Right ventricle myocardium inferior (tissue), 1 donor: Measurements from ENCODE around the gene SBF2. TPM values are rescaled to one million over a fixed set of nuclear protein-coding genes. Genes with fewer than 3 reads are reported as not detected.
"Not testable (repeated sequence)": the region's sequence is repeated elsewhere in the genome, so short reads cannot be mapped to it uniquely, and the experiment has no call there.

Experiments used
- ATAC-seq: fragments of 200-7000 bp; cut with Tn5 transposase; one replicate; pipeline ENCODE4 v1.9.1; 2020; ENCODE audit warnings: mild to moderate bottlenecking, moderate library complexity
- DNase-seq: peaks from one replicate; pipeline ENCODE4 v3.0.0; 2021; ENCODE audit errors: missing footprints
- intact Hi-C: fragments of 100-400 bp; cut with DNase I; formaldehyde crosslinking; loops from one replicate; pipeline ENCODE4 v1.11.0; 2022
- total RNA-seq: library from RNA; stranded (reverse); fragmentation: NEBNext Ultra II Directional; extraction: Animal tissue kit (Norgen Biotek cat#: 25700); gene quantifications from one replicate; pipeline ENCODE4 v1.2.1, GENCODE V29; 2021
- donor health status: DM: no; HTN: yes; CAD: no; lungs with severe emphysema.

The SBF2 gene
- total RNA-seq, 1 donor from 2014 or later: 16.7 TPM

DNA sequence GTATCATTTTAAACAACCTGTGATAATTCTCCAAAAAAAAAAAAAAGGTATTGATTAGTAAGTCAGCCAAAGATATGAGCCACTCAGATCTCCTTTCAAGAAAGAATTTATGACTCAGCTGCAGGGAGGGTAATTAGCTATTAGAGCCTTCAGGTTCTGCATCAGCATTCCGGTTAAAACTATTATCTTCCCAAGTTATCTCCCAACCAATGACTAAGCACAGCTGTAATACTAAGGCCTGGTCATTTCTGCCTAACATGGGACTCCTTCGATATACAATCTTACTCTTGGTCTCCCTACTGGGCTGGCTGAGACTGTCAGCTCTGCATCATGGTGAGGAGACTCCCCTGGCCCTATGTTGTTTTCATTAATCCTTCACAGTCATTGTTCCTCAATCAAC, 60.4 kb downstream of the SBF2 start:
- intact Hi-C loops: no loop called here
- DNase-seq (no peak), ATAC-seq (no peak)

DNA sequence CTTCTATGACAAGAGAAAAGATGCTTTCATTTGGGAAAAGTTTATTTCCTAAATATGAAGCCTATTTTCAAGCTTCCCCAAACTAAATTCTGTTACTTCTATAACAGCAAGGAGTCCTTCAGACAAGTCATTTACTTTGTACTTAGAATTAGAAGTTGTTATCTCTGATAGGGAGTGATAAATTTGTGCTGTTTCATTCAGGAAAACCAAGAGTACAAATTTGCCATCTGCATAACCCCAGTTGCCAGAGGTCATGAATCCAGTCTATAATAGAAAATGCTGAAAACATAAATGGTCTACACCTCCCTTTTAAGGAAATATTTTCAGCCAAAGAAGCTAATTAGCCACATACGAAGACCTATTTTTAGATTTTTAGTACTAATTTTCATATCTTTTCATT, 61.3 kb downstream of the SBF2 start:
- DNase-seq (no peak), ATAC-seq (no peak)
- intact Hi-C loops: no loop called here

DNA sequence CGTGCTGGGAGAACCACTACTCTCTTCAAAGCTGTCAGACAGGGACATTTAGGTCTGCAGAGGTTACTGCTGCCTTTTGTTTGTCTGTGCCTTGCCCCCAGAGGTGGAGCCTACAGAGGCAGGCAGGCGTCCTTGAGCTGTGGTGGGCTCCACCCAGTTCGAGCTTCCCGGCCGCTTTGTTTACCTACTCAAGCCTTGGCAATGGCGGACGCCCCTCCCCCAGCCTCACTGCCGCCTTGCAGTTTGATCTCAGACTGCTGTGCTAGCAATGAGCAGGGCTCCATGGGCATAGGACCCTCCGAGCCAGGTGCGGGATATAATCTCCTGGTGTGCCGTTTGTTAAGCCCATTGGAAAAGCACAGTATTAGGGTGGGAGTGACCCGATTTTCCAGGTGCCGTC, 62.2 kb downstream of the SBF2 start:
- intact Hi-C loops, DNase-seq, ATAC-seq: not testable (repeated sequence)

DNA sequence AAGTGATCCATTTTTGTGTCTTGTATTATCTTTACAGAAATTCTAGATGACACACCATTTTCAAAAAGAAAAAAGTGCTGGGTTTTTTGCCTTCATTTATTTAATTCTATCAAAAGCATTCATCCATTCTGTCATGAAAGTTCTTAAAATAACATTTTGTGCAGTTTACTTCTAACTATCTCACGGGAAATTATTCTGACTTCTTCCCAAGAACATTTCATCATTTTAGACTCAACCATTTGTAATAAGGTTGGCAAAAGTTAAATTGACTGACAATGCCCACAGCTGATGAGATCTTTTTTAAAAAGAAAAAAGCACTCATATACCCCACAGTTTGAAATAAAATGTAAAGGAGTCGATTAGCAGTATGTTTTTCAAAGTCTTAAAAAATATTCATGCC, 68.5 kb downstream of the SBF2 start:
- intact Hi-C loops: no loop called here
- no peak for DNase-seq
- ATAC-seq: peak; percentile 23

DNA sequence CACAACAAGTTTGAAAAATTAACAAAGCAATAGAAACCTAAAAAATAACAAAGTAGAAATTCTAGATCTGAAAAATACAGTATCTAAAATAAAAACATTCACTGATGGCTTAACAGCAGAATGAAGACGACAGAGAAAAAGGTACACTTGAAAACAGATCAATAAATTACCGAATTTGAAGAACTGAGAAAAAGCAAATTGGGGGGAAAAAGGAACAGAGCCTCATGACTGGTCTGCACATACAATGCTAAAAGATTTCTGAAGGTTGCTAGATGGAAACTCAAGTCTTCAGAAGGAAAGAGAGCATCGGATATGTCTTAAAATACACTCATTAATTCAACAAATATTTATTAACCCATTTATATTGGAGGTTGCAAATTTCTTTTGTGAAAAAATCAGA, 71.6 kb downstream of the SBF2 start:
- DNase-seq: no peak
- no peak for ATAC-seq
- intact Hi-C loops: no loop called here

DNA sequence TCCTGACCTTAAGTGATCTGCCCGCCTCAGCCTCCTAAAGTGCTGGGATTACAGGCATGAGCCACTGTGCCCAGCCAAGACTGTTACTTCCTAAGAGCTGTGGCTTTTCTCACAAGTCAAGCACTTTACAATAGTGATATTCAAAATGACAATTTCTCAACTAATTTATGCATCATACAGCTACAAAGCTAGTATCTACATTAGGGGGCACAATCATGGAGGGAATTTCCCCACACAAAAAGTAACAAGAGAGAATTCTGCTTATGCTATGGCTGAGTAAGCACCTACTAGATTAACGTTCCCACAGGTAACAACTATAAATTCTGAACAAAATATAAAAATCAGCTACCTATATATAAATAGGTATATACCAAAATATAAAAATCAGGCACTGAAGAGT, 72.7 kb downstream of the SBF2 start:
- intact Hi-C loops: no loop called here
- ATAC-seq: no peak
- no peak for DNase-seq

DNA sequence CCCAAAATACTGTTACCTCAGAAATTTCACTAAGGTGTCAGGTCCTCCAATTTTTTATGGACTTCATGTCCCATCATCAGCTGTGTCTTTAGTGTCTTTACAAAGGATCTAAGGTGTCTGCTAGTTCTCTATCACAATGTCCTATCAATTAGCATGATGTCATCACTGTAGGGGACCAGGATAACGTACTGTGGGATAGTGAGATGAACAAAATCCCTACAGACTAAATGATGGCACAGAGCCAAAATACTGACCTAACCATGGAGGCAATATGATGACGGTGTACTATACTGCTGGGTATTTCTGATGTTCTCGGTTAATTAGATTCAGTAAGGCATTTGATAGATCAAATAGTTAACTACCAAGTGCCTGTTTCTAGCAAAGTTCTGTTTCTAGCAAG, 82.5 kb downstream of the SBF2 start:
- DNase-seq (no peak), ATAC-seq (no peak)
- intact Hi-C loops: no loop called here

DNA sequence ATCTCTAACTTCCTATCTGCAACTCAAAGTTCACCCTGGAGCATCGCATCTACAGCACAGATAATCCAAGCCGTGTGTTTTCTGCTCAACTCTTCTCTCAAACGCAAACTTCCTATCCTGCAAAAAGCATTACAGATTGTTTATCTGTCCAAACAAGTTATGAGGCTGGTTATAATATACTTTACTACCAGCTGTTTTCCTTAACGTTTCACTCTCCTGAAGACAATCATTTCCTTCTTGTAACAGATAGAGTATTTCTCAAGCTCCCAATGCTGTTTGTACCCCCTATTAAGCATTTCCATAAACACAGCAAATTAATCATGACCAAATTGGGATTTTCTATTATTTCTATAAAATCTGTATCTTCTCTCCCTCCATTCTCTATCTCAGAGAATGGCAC, 84.7 kb downstream of the SBF2 start:
- DNase-seq (no peak), ATAC-seq (no peak)
- intact Hi-C loops: loop anchor here (2.0 to 5.0 kb wide), 2 partner anchors 95 to 158 kb away; partner anchors contain the start of gene ADM

DNA sequence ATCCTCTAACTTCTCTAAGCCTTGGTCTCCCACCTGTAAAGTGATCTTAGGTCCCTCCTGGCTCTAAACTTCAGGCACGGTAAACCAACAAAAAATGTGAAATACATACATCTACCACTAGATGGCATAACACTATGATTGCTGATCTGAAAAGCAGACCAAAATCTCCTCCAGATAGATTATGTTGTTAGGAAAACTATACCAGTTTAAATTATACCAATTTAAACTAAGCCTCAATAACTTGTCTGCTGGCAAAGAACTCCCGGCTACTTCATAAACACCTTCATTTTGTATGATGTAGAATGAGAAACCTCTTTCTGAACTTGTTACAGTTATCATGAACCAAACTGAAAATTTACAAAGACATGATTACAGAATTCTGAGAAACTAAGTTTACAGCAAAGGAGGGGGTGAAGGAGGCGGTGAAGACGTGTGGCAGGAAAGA, 85.9 kb downstream of the SBF2 start:
- ATAC-seq (peak; percentile 34), DNase-seq (no peak)
- intact Hi-C loops: loop anchor here (2.0 to 5.0 kb wide), 2 partner anchors 97 to 159 kb away; partner anchors contain the start of gene ADM

DNA sequence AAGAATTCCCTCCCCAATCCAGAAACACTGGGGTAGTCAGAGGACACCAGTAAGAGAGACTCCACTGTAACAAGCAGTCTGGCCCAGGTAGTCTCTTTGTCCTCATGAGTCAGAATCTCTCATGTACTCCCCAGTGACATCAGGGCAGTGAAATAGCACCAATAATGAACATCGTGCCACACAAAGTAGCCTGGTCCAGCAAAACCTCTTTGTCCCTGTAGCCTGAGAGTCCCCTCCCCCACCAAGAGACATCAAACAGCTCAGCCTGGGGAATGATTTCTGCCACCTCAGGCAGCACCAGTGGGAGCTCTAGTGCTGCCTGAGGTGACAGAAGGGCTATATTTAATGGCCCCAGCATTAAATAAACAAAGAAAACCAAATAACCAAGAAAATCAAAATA, 88.1 kb downstream of the SBF2 start:
- intact Hi-C loops: loop anchor here (5.0 kb wide), 1 partner anchor 161 kb away; no protein-coding TSS in a partner anchor
- DNase-seq: no peak
- ATAC-seq: no peak

DNA sequence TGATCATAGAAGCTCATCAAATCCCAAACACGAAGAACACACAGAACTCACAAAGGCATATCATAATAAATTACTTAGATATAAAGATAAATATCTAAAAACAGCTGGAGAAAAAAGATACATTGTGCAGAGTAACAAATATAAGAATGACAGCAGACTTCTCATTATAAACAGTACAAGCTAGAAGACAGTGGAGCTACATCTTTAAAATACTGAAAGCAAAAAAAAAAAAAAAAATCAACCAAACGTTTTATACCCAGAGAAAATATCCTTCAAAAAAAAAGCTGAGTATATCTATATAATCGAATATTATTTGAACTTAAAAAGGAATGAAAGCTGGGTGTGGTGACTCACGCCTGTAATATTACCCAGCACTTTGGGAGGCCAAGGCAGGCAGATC, 90.0 kb downstream of the SBF2 start:
- no peak for ATAC-seq
- intact Hi-C loops: no loop called here
- no peak for DNase-seq

DNA sequence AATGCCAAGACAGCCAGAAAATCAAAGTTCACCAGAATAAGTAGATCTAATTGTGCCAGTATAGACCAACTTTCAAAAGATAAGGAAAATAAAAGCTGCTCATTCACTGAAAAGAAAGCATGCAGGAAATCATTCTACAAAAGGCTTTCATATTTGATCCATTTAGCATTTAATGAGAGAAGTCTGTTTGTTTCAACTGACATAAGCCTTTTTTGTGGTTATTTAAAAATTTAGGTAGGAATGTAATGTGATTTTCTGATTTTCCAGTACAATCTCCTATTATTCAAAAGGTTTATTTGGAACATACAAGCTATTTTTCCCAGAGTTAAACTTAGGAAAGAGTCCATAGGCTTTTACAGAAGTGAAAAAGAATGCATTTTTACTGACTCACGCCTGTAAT, 92.7 kb downstream of the SBF2 start:
- intact Hi-C loops: no loop called here
- ATAC-seq (no peak), DNase-seq (no peak)

DNA sequence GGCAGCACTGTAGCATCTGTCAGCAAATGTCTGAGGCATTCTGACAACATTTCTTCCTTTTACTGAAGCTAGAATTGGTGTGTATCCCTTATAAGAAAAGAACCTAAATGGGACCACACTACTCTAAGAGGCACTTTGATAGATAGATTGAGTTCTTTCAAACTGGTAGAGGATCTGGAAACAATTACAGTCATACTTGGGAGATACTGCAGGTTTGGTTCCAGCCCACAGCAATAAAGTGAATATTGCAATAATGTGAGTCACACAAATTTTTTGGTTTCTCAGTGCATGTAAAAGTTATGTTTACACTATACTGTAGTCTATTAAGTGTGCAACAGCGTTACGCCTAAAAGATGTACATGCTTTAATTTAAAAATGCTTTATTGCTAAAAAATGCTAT, 96.9 kb downstream of the SBF2 start:
- intact Hi-C loops: no loop called here
- no peak for DNase-seq
- ATAC-seq: no peak

DNA sequence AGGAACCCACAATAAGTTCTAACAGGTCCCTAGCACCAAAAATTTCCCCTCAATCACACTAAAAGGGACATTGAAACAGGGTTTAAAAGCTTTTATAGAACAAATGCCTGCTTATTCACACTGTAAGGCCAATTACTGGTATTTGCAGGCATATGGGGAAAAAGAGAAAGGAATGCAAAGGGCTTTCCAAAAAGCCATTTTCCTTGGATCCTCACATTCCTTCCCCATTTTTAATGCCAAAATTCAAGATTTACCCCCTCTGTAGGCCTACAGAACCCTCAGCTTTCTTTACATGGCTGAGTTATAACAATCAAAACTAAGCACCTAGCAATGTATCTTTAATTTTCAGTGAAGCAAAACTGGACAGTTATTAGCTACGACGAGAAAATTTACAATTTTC, 102.0 kb downstream of the SBF2 start:
- intact Hi-C loops: no loop called here
- ATAC-seq (no peak), DNase-seq (no peak)

DNA sequence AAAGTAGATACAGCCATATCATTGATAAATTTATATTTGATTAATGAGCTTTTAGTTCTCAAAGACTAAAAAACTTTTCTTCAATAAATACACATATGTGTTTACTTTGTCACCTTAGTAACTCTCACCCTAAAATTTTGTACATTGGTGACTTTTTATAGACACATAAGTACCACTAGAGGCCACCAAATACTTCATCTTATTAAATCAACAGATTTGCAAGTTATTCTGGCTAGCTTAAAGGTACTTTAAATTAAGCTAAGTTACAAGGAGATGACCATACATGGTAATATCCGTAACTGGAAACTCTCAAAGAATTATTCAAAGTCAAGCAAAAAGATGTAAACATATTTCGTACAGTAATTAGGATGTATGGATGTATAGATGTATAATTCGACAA, 112.2 kb downstream of the SBF2 start:
- no peak for DNase-seq
- intact Hi-C loops: no loop called here
- ATAC-seq: no peak

DNA sequence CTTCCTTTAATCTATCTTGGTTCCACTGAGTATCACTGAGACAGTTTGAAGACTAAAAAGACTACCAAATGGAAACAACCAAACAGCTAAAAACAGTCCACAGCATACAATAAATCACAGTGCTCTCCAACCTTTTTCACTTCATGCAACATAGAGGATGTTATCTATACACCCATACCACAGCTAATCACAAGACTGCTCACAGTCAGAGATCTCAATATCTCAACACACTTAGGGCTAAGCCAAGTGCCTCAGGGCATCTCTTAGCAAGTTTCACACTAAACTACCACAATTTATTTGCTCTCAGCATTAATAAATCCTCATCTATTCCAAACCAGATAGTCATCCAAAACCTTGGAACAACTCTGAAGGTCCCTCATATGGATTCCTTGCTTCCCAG, 129.4 kb downstream of the SBF2 start:
- intact Hi-C loops: no loop called here
- no peak for ATAC-seq
- DNase-seq: no peak

DNA sequence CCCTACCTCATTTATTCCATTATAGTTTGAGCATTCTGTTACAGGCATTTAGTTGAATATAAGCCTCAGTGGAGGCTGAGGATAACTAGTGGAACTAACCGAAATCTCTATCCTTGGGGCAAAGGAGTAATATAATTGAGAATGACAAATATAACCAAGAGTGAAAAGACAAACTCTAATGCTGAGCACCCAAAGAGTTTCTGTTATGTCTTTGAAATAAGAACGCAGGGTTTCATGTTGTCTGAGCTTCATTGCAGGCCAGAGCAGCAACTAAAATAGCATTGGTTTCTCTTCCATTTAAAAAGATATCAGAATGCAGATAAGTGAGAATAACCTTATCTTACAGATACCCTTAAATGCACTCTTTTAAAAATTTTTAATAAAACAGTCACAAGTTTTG, 131.8 kb downstream of the SBF2 start:
- intact Hi-C loops: no loop called here
- ATAC-seq (no peak), DNase-seq (no peak)

DNA sequence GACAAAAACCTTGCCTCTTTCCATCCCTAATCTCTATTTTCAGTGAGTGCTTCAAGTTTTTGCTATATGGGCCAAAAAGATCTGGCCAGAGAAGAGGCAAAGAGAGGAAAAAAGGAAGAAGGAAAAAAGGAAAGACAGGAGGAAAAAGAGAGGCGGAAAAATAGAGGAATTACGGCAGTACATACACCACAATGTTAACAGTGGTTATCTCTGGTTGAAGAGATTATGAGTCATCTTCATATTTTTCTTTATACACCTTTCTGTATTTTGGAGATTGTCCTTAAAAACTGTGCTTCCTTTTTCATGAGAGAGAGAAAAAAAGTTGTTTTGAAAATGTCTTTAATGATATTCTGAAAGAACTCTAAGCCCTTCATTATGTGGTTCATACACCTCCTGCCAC, 133.7 kb downstream of the SBF2 start:
- DNase-seq (no peak), ATAC-seq (no peak)
- intact Hi-C loops: no loop called here

DNA sequence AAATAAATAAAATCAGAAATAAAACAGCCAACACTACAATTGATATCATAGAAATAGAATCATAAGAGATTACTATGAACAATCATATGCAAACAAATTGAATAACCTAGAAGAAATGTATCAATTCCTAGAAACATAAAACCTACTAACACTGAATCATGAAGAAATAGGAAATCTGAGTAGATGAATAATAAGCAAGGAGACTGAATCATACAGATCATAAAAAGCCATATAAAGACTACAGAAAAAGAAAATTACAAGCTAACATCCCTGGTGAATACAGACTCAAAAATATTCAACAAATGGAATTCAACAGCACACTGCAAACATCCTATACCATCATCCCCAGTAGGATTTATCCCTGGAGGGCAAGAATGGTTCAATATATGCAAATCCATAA, 135.6 kb downstream of the SBF2 start:
- ATAC-seq (no peak), DNase-seq (no peak)
- intact Hi-C loops: no loop called here

DNA sequence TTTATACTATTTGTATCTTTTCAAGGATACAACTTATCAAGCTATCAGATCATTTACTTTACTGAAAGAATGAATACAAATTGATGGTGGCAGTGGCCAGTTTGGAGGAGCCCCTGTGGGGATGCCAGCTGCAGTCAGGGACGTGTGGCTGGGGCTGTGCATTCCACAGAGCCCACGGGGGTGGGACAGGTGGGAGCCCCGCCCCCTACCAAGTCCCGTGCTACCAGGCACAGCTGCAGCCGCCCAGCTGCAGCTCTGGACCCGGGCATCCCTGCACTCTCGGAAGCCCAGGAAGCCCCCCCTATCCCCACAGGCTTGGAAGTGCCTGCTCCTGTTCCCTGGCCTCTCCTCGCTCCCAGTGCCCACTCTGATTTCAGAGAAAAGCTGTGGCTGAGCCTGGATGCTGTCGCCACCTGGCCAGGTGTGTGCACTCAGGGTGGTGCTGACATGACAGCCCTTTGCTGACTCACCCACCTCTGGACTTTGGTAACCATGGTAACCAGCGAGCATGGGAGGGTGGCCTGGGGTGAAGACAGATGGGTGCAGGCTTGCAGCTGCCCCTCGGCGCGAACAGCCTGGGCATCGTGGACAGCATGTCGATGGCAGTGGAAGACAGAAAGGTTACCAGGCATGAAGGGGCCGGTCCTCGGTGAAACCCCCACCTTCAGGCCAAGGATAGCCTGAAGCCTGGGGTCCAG, 138.1 kb downstream of the SBF2 start:
- intact Hi-C loops: no loop called here
- DNase-seq (no peak), ATAC-seq (no peak)

DNA sequence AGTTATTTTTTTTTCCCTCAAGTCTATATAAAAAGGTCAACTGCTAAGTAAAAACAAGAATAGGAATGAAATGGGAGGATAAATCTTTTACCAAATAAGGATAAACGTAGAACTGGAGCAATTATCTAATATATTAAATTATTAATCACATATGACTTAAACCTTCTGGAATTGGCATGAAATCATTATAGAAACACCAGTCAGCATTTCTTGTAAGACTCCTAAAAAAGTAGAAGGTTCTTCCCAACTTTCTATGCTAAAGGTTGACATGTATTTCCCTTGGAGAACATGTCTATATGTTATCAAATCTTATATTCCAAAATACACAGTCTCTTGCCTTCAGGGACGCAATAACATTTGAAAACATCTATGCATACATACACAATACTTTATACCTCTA, 143.2 kb downstream of the SBF2 start:
- DNase-seq: no peak
- intact Hi-C loops: no loop called here
- ATAC-seq: no peak
